ENCODE results near the gene TP53I13.

TP53I13 gene
- long read RNA-seq, transcript TP53I13-201 (7 exons, 1,530 nt): major isoform, 134 of 226 reads
- long read RNA-seq, partial matches to known transcripts: 23 of 226 reads
- long read RNA-seq, other reads (novel, unspliced or antisense): 69 of 226 reads

- Histone ChIP-seq H3K27me3 (ENCODE audit: insufficient read depth, poor library complexity, severe bottlenecking) (no peaks in the 10 kb centered on the region), H3K4me3 (replicated peaks; ENCODE audit: insufficient read depth, low read length) (peak within 1 kb of the TSS; percentile 76)
- peak; percentile 76 to 88 for DNase-seq (ENCODE audit: low read depth in 1 of 2, low spot score in 1 of 2)
Measured at GRCh38 chr17:29568331-29569244, at the start of gene TP53I13. Gene TP53I13, plus strand, starts transcription at chr17:29568701. Its CDS starts 58 bp downstream, at chr17:29568759.

GRCh38 chr17:29524692-29525091 lies 43.8 kb upstream of the TP53I13 start:
- DNase-seq (ENCODE audit: low read depth in 1 of 2, low spot score in 1 of 2): no peak
- H3K27me3 ChIP-seq (ENCODE audit: insufficient read depth, poor library complexity, severe bottlenecking): no peaks in the 10 kb centered on the region
- TF ChIP-seq SPI1 (IDR thresholded peaks at IDR 0.05; ENCODE audit: borderline replicate concordance, low read depth) (no peak), CTCF (IDR thresholded peaks at IDR 0.05; ENCODE audit: insufficient read depth, low read length) (no peak)
- no peak overlapping the region for H3K27ac ChIP-seq (replicated peaks)
- no peak overlapping the region for H3K4me3 ChIP-seq (replicated peaks; ENCODE audit: insufficient read depth, low read length)

More at GRCh38 chr17:29568331-29569244, at the start of gene TP53I13:
- TF ChIP-seq CTCF (IDR thresholded peaks at IDR 0.05; ENCODE audit: insufficient read depth, low read length): no peak
- peak; percentile 61; the same call in 1 of the 2 replicates for TF ChIP-seq POLR2AphosphoS5 (IDR thresholded peaks at IDR 0.05; ENCODE audit: low read depth)
- TF ChIP-seq SPI1 (IDR thresholded peaks at IDR 0.05; ENCODE audit: borderline replicate concordance, low read depth): no peak
- no peak for TF ChIP-seq REST (IDR thresholded peaks at IDR 0.05; ENCODE audit: insufficient replicate concordance, low read depth)
- no peak for TF ChIP-seq GABPA (IDR thresholded peaks at IDR 0.05; ENCODE audit: low read depth)
- peak within 1 kb of the TSS; percentile 80 for H3K27ac ChIP-seq (replicated peaks)

- Histone ChIP-seq H3K27me3 (ENCODE audit: insufficient read depth, poor library complexity, severe bottlenecking) (no peaks in the 10 kb centered on the region), H3K27ac (replicated peaks) (no peak overlapping the region), H3K4me3 (replicated peaks; ENCODE audit: insufficient read depth, low read length) (no peak overlapping the region)
- TF ChIP-seq SPI1 (IDR thresholded peaks at IDR 0.05; ENCODE audit: borderline replicate concordance, low read depth) (no peak), GABPA (IDR thresholded peaks at IDR 0.05; ENCODE audit: low read depth) (no peak), POLR2AphosphoS5 (IDR thresholded peaks at IDR 0.05; ENCODE audit: low read depth) (no peak), CTCF (IDR thresholded peaks at IDR 0.05; ENCODE audit: insufficient read depth, low read length) (no peak), REST (IDR thresholded peaks at IDR 0.05; ENCODE audit: insufficient replicate concordance, low read depth) (no peak)
- no peak for DNase-seq (ENCODE audit: low read depth in 1 of 2, low spot score in 1 of 2)
Measured at GRCh38 chr17:29526322-29526721, 42.2 kb upstream of the TP53I13 start.

All from HL-60 (cell line).